GM12878 (cell line): ENCODE results near the gene COL4A1.

ENCODE experiments used
- CHD2 ChIP-seq: IDR thresholded peaks from 2 replicates; pipeline ENCODE4 v1.6.1; 2011; ENCODE audit warnings: low read depth, low read length, improper control_type of control experiment, borderline replicate concordance
- GABPA ChIP-seq: IDR thresholded peaks from 2 replicates; pipeline ENCODE4 v1.6.1; 2014; ENCODE audit warnings: antibody characterized with exemption, low read depth, mild to moderate bottlenecking, inconsistent platforms
- MXI1 ChIP-seq: fragments of 150-350 bp; IDR thresholded peaks from 2 replicates; pipeline ENCODE4 v1.6.1; 2011; ENCODE audit warnings: low read depth, mild to moderate bottlenecking, inconsistent platforms, low read length, improper control_type of control experiment

DNA sequence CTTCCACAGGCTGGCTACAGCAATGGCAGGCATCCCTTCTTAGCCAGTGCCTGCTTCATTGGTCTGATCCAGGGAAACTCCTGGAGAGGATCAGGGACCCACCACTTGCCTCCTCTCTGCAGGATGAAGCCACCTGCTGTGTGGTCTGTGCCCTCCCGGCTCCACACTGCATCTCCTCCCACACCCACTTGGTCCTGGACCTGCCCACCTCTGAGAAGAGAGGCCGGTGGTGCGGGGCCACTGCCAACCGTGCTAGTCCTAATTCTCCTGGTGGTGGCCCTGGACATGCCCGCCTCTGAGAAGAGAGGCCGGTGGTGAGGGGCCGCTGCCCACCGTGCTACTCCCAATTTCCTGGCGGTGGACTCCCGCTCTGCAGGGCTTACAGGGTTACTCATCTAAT lies 98.8 kb downstream of the COL4A1 start:
- TF ChIP-seq GABPA (no peak), MXI1 (no peak), CHD2 (no peak)
